Neural progenitor cell (in vitro differentiated cells): ENCODE data around the gene PAQR9.

Experiments used
- CTCF ChIP-seq: fragments of 200-600 bp; sonication (generic); IDR thresholded peaks from 2 replicates; pipeline ENCODE4 v1.5.1; 2017; ENCODE audit warnings: antibody characterized with exemption, mild to moderate bottlenecking
- EZH2phosphoT487 ChIP-seq: fragments of 200-600 bp; sonication (generic); IDR thresholded peaks from 2 replicates; pipeline ENCODE4 v1.6.1; 2017; ENCODE audit warnings: antibody characterized with exemption

GRCh38 chr3:142947799-142948575, 15.5 kb downstream of the PAQR9 start:
- TF ChIP-seq CTCF (no peak), EZH2phosphoT487 (no peak)
